ENCODE results near the gene ANKRD52.

DNA sequence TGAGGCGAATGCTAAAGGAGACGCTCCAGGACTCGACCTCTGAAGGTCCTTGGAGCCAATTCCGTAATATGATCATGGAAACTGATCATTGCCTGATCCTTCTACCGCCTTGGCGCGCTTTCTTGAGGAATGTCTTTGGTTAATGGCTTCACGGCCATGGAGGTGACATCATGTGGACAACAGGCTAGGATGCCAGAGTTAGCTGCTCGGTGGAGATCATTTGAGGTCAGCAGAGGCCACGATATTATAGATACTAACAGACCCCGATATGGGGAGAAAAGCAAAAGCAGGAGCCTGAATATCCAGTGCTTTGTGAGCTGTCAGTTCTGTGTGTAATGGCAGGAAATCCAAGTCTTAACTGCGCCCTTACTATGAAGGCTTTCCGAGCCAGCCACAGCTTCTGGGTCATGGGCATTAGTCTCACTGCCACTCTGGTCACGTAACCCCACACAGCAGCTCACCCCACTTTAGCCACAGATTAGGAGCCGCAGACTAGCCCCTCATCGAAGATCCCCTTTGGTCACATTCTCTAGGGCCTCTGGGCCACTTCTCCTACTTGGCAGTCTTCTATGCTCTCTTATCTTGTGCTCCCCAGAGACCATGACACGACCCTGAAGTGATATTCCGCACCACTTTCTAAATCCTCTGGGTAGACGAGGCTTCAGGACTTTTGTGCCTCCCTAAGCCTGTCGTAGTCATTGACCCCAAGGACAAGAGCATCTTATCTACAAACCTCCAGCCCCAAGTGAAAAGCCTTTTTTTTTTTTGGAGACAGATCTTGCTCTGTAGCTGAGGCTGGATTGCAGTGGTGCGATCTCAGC, 42.7 kb upstream of the ANKRD52 start:
- no peak for TF ChIP-seq RARB (CRISPR knock-in tag; IDR thresholded peaks at IDR 0.05)
- no peak for TF ChIP-seq GLIS3 (CRISPR knock-in tag; IDR thresholded peaks at IDR 0.05)
- TF ChIP-seq ISL1 (CRISPR knock-in tag; IDR thresholded peaks at IDR 0.05), result no peak
- no peak for TF ChIP-seq ZFP3 (CRISPR knock-in tag; IDR thresholded peaks at IDR 0.05)
- no peak for TF ChIP-seq ZNF565 (CRISPR knock-in tag; conservative IDR thresholded peaks at IDR 0.05; ENCODE audit: low read depth)
- no peak for TF ChIP-seq ESRRG (CRISPR knock-in tag; IDR thresholded peaks at IDR 0.05)
- TF ChIP-seq ZFP30 (CRISPR knock-in tag; IDR thresholded peaks at IDR 0.05), result no peak
- TF ChIP-seq ZNF70 (CRISPR knock-in tag; IDR thresholded peaks at IDR 0.05), result no peak
- TF ChIP-seq, protein P1, sequence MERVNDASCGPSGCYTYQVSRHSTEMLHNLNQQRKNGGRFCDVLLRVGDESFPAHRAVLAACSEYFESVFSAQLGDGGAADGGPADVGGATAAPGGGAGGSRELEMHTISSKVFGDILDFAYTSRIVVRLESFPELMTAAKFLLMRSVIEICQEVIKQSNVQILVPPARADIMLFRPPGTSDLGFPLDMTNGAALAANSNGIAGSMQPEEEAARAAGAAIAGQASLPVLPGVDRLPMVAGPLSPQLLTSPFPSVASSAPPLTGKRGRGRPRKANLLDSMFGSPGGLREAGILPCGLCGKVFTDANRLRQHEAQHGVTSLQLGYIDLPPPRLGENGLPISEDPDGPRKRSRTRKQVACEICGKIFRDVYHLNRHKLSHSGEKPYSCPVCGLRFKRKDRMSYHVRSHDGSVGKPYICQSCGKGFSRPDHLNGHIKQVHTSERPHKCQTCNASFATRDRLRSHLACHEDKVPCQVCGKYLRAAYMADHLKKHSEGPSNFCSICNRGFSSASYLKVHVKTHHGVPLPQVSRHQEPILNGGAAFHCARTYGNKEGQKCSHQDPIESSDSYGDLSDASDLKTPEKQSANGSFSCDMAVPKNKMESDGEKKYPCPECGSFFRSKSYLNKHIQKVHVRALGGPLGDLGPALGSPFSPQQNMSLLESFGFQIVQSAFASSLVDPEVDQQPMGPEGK (CRISPR knock-in tag; IDR thresholded peaks at IDR 0.05; ENCODE audit: borderline replicate concordance), result no peak
- no peak for TF ChIP-seq SNAI2 (CRISPR knock-in tag; IDR thresholded peaks at IDR 0.05)
- TF ChIP-seq, protein P2, sequence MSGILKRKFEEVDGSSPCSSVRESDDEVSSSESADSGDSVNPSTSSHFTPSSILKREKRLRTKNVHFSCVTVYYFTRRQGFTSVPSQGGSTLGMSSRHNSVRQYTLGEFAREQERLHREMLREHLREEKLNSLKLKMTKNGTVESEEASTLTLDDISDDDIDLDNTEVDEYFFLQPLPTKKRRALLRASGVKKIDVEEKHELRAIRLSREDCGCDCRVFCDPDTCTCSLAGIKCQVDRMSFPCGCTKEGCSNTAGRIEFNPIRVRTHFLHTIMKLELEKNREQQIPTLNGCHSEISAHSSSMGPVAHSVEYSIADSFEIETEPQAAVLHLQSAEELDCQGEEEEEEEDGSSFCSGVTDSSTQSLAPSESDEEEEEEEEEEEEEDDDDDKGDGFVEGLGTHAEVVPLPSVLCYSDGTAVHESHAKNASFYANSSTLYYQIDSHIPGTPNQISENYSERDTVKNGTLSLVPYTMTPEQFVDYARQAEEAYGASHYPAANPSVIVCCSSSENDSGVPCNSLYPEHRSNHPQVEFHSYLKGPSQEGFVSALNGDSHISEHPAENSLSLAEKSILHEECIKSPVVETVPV (CRISPR knock-in tag; IDR thresholded peaks at IDR 0.05), result no peak
- no peak for TF ChIP-seq TOX (CRISPR knock-in tag; IDR thresholded peaks at IDR 0.05; ENCODE audit: borderline replicate concordance)
- TF ChIP-seq ARNTL (CRISPR knock-in tag; IDR thresholded peaks at IDR 0.05; ENCODE audit: borderline replicate concordance, low read depth), result no peak

Data from SK-N-SH treated with all-trans-retinoic acid at 6 μM for 48 hours (cell line).